CD4-positive, CD25-positive, alpha-beta regulatory T cell (primary cell): ENCODE measurements around the gene CCDC9. TPM values are rescaled to one million over a fixed set of nuclear protein-coding genes. Genes with fewer than 3 reads are reported as not detected.
A peak's percentile ranks its signal among the peaks of the same experiment; 100 is the strongest.

Experiments
- ATAC-seq, 2 donors: fragments of 150-1000 bp; cut with Tn5 transposase; one replicate each; pipeline ENCODE4 v1.10.0; 2021; ENCODE audit warnings: low read depth in 2 of 2, moderate number of reproducible peaks in 2 of 2, moderate library complexity in 1 of 2
- DNase-seq, 3 donors: peaks; one replicate each; pipeline versions ENCODE4 v3.0.0 to v3.0.0-alpha.2; 2012 to 2022; ENCODE audit warnings: mixed read lengths in 1 of 3
- H3K27ac ChIP-seq: one replicate; pipeline ENCODE4 v1.7.0; 2013; ENCODE audit warnings: mild to moderate bottlenecking, low read length; ENCODE audit not compliant: insufficient read depth, poor library complexity, severe bottlenecking
- H3K27me3 ChIP-seq: one replicate; pipeline ENCODE4 v1.7.0; 2013; ENCODE audit warnings: low read length; ENCODE audit not compliant: control insufficient read depth, insufficient read depth
- H3K36me3 ChIP-seq: one replicate; pipeline ENCODE4 v1.7.0; 2013; ENCODE audit warnings: mild to moderate bottlenecking, low read length, moderate library complexity; ENCODE audit not compliant: control insufficient read depth, insufficient read depth
- H3K4me1 ChIP-seq: 2 replicates; pipeline ENCODE4 v1.7.0; 2013; ENCODE audit warnings: mild to moderate bottlenecking, low read length; ENCODE audit not compliant: insufficient read depth, control insufficient read depth, poor library complexity, severe bottlenecking
- H3K4me3 ChIP-seq: one replicate; pipeline ENCODE4 v1.7.0; 2013; ENCODE audit warnings: low read depth, mild to moderate bottlenecking, low read length, moderate library complexity
- H3K9me3 ChIP-seq, 2 experiments: 1 replicate in 1 of 2; 2 replicates in 1 of 2; pipeline ENCODE4 v1.7.0; 2013; ENCODE audit warnings: low read length in 2 of 2, mild to moderate bottlenecking in 1 of 2, moderate library complexity in 1 of 2; ENCODE audit not compliant: control insufficient read depth in 2 of 2
- H3K27ac Mint-ChIP-seq, 3 donors: one replicate each; pipeline ENCODE4 v1.8.0; 2020 to 2022; ENCODE audit warnings: mild to moderate bottlenecking in 3 of 3, mixed read lengths in 3 of 3, moderate library complexity in 2 of 3
- H3K27me3 Mint-ChIP-seq: one replicate; pipeline ENCODE4 v1.8.0; 2022; ENCODE audit warnings: mild to moderate bottlenecking, mixed read lengths
- H3K36me3 Mint-ChIP-seq: one replicate; pipeline ENCODE4 v1.8.0; 2020; ENCODE audit warnings: mixed read lengths
- H3K4me1 Mint-ChIP-seq, 4 donors: one replicate each; pipeline ENCODE4 v1.8.0; 2020 to 2022; ENCODE audit warnings: mixed read lengths in 4 of 4, mild to moderate bottlenecking in 1 of 4
- H3K4me3 Mint-ChIP-seq, 4 donors: one replicate each; pipeline ENCODE4 v1.8.0; 2020 to 2022; ENCODE audit warnings: mild to moderate bottlenecking in 4 of 4, mixed read lengths in 4 of 4, moderate library complexity in 3 of 4
- H3K9me3 Mint-ChIP-seq, 7 donors: one replicate each; pipeline ENCODE4 v1.8.0; 2020 to 2022; ENCODE audit warnings: mixed read lengths in 7 of 7, mild to moderate bottlenecking in 3 of 7, moderate library complexity in 2 of 7
- polyA plus RNA-seq, 4 donors: library from polyadenylated mRNA; unstranded; fragments of 300-500 nt; fragmentation: Illumina TruSeq; gene quantifications; one replicate each; pipeline ENCODE4 v1.2.3, GENCODE V29; 2021
- total RNA-seq: library from RNA; stranded (reverse); gene quantifications from one replicate; pipeline ENCODE4 v1.2.3, GENCODE V29; 2022

CCDC9 gene
- total and polyA plus RNA-seq, 5 donors from 2014 or later = 7.3 to 44.1 (median 12.7) TPM

- peaks cover 5% of the 10 kb centered on the region for H3K27me3 Mint-ChIP-seq
- Histone ChIP-seq H3K27ac (no peak overlapping the region), H3K9me3 (no peaks in the 10 kb centered on the region), H3K36me3 (no peaks in the 10 kb centered on the region), H3K4me1 (peaks cover 38% of the 10 kb centered on the region), H3K27me3 (no peaks in the 10 kb centered on the region), H3K4me3 (no peak overlapping the region)
- H3K4me1 Mint-ChIP-seq = peaks cover 11 to 33% (median 13%) of the 10 kb centered on the region in 4 donors
- peak overlapping the region; percentile 46 to 93 (median 68) for H3K4me3 Mint-ChIP-seq
- H3K27ac Mint-ChIP-seq = peak overlapping the region in 2 of 3 donors; percentile 59 to 90
- peak; percentile 65 to 73 (median 68) for DNase-seq
- H3K36me3 Mint-ChIP-seq = no peaks in the 10 kb centered on the region
- peak in 1 of 2 donors; percentile 12 for ATAC-seq
- H3K9me3 Mint-ChIP-seq = no peaks in the 10 kb centered on the region
Observed at GRCh38 chr19:47239610-47240296, 16.6 kb upstream of the CCDC9 start.

GRCh38 chr19:47240556-47240955 lies 15.8 kb upstream of the CCDC9 start:
- no peak for ATAC-seq
- no peak overlapping the region for H3K4me3 ChIP-seq
- H3K4me1 ChIP-seq = peaks cover 39% of the 10 kb centered on the region
- peak overlapping the region in 3 of 4 donors; percentile 50 to 80 (median 72) for H3K4me3 Mint-ChIP-seq
- DNase-seq = no peak
- H3K36me3 ChIP-seq = no peaks in the 10 kb centered on the region
- H3K9me3 Mint-ChIP-seq = no peaks in the 10 kb centered on the region
- H3K27me3 ChIP-seq = no peaks in the 10 kb centered on the region
- peak overlapping the region; percentile 38 for H3K27ac ChIP-seq
- H3K9me3 ChIP-seq = no peaks in the 10 kb centered on the region
- no peaks in the 10 kb centered on the region for H3K36me3 Mint-ChIP-seq
- peaks cover 11 to 38% (median 14%) of the 10 kb centered on the region in 4 donors for H3K4me1 Mint-ChIP-seq
- H3K27me3 Mint-ChIP-seq = peaks cover 5% of the 10 kb centered on the region
- H3K27ac Mint-ChIP-seq = peak overlapping the region in 2 of 3 donors; percentile 12 to 59

GRCh38 chr19:47240996-47241918 lies 15.1 kb upstream of the CCDC9 start:
- Mint-ChIP-seq H3K27me3 (peaks cover 5% of the 10 kb centered on the region), H3K9me3 (no peaks in the 10 kb centered on the region), H3K27ac (peak overlapping the region in 1 of 3 donors; percentile 4), H3K36me3 (no peaks in the 10 kb centered on the region), H3K4me3 (peak overlapping the region in 3 of 4 donors; percentile 44 to 72 (median 50)), H3K4me1 (peaks cover 11 to 38% (median 14%) of the 10 kb centered on the region in 4 donors)
- DNase-seq = peak; percentile 82 to 88 (median 83)
- no peak overlapping the region for H3K4me3 ChIP-seq
- H3K9me3 ChIP-seq = no peaks in the 10 kb centered on the region
- peaks cover 39% of the 10 kb centered on the region for H3K4me1 ChIP-seq
- no peaks in the 10 kb centered on the region for H3K27me3 ChIP-seq
- peak; percentile 61 to 64 for ATAC-seq
- peak overlapping the region; percentile 38 for H3K27ac ChIP-seq
- H3K36me3 ChIP-seq = no peaks in the 10 kb centered on the region

GRCh38 chr19:47241919-47242577 lies 14.3 kb upstream of the CCDC9 start:
- Histone ChIP-seq H3K4me3 (no peak overlapping the region), H3K36me3 (no peaks in the 10 kb centered on the region), H3K27ac (no peak overlapping the region), H3K9me3 (no peaks in the 10 kb centered on the region), H3K27me3 (no peaks in the 10 kb centered on the region), H3K4me1 (peaks cover 39% of the 10 kb centered on the region)
- no peaks in the 10 kb centered on the region for H3K9me3 Mint-ChIP-seq
- no peak overlapping the region for H3K27ac Mint-ChIP-seq
- peaks cover 11 to 38% (median 14%) of the 10 kb centered on the region in 4 donors for H3K4me1 Mint-ChIP-seq
- H3K27me3 Mint-ChIP-seq = peaks cover 5% of the 10 kb centered on the region
- no peaks in the 10 kb centered on the region for H3K36me3 Mint-ChIP-seq
- no peak for ATAC-seq
- DNase-seq = peak in 2 of 3 donors; percentile 27 to 37
- no peak overlapping the region for H3K4me3 Mint-ChIP-seq

- Histone ChIP-seq H3K27me3 (no peaks in the 10 kb centered on the region), H3K27ac (peak overlapping the region; percentile 60), H3K9me3 (no peaks in the 10 kb centered on the region), H3K4me1 (peaks cover 39% of the 10 kb centered on the region), H3K4me3 (peak overlapping the region; percentile 62), H3K36me3 (no peaks in the 10 kb centered on the region)
- peak overlapping the region in 2 of 3 donors; percentile 78 to 85 for H3K27ac Mint-ChIP-seq
- peaks cover 5% of the 10 kb centered on the region for H3K27me3 Mint-ChIP-seq
- peak overlapping the region in 3 of 4 donors; percentile 74 to 86 (median 80) for H3K4me3 Mint-ChIP-seq
- H3K9me3 Mint-ChIP-seq = no peaks in the 10 kb centered on the region
- DNase-seq (no peak), ATAC-seq (no peak)
- H3K36me3 Mint-ChIP-seq = no peaks in the 10 kb centered on the region
- peaks cover 11 to 41% (median 20%) of the 10 kb centered on the region in 4 donors for H3K4me1 Mint-ChIP-seq
Observed at GRCh38 chr19:47243364-47243775, 13.0 kb upstream of the CCDC9 start.

- H3K27ac Mint-ChIP-seq = peak overlapping the region; percentile 8 to 83 (median 78)
- no peaks in the 10 kb centered on the region for H3K36me3 Mint-ChIP-seq
- Histone ChIP-seq H3K9me3 (no peaks in the 10 kb centered on the region), H3K4me3 (peak overlapping the region; percentile 62), H3K36me3 (no peaks in the 10 kb centered on the region), H3K27me3 (no peaks in the 10 kb centered on the region), H3K27ac (peak overlapping the region; percentile 60), H3K4me1 (peaks cover 35% of the 10 kb centered on the region)
- DNase-seq = peak; percentile 76 to 94 (median 85)
- H3K27me3 Mint-ChIP-seq = peaks cover 3% of the 10 kb centered on the region
- ATAC-seq = peak; percentile 58 to 61
- H3K4me1 Mint-ChIP-seq = peaks cover 10 to 37% (median 17%) of the 10 kb centered on the region in 4 donors
- no peaks in the 10 kb centered on the region for H3K9me3 Mint-ChIP-seq
- H3K4me3 Mint-ChIP-seq = peak overlapping the region in 3 of 4 donors; percentile 80 to 88 (median 86)
Observed at GRCh38 chr19:47243776-47244547, 12.4 kb upstream of the CCDC9 start.
